H9 (cell line): ENCODE data around the gene ANXA4. TPM values are rescaled to one million over a fixed set of nuclear protein-coding genes. Genes with fewer than 3 reads are reported as not detected.
"Not testable (repeated sequence)": the region's sequence is repeated elsewhere in the genome, so short reads cannot be mapped to it uniquely, and the experiment has no call there.

ENCODE experiments used
- DNase-seq: peaks from one replicate; pipeline ENCODE4 v3.0.0-alpha.2; 2017
- H2AFZ ChIP-seq: one replicate; pipeline ENCODE4 v1.6.1; 2013; ENCODE audit warnings: mild to moderate bottlenecking, low read length, control low read depth, moderate library complexity
- H2AK5ac ChIP-seq: 2 replicates; pipeline ENCODE4 v1.6.1; 2013; ENCODE audit warnings: low read length, control low read depth, mixed read lengths; ENCODE audit not compliant: insufficient read length
- H2BK120ac ChIP-seq: one replicate; pipeline ENCODE4 v1.6.1; 2013; ENCODE audit warnings: low read depth, mild to moderate bottlenecking, low read length, control low read depth, inconsistent platforms; ENCODE audit not compliant: poor library complexity, severe bottlenecking
- H2BK12ac ChIP-seq: 2 replicates; pipeline ENCODE4 v1.6.1; 2013; ENCODE audit warnings: low read length, control low read depth, mixed read lengths, low read depth; ENCODE audit not compliant: insufficient read length
- H2BK15ac ChIP-seq: 2 replicates; pipeline ENCODE4 v1.6.1; 2013; ENCODE audit warnings: low read depth, low read length, control low read depth
- H2BK20ac ChIP-seq: one replicate; pipeline ENCODE4 v1.6.1; 2013; ENCODE audit warnings: low read depth, mild to moderate bottlenecking, low read length, control low read depth, inconsistent platforms; ENCODE audit not compliant: poor library complexity, severe bottlenecking
- H2BK5ac ChIP-seq: 2 replicates; pipeline ENCODE4 v1.6.1; 2013; ENCODE audit warnings: low read length, control low read depth, mixed read lengths; ENCODE audit not compliant: insufficient read length
- H3K14ac ChIP-seq: 2 replicates; pipeline ENCODE4 v1.6.1; 2013; ENCODE audit warnings: low read length, control low read depth; ENCODE audit not compliant: insufficient read depth
- H3K18ac ChIP-seq: 2 replicates; pipeline ENCODE4 v1.6.1; 2013; ENCODE audit warnings: low read depth, mild to moderate bottlenecking, mixed read lengths, low read length, control low read depth; ENCODE audit not compliant: insufficient read length
- H3K23ac ChIP-seq: 2 replicates; pipeline ENCODE4 v1.6.1; 2013; ENCODE audit warnings: low read length, control low read depth, mixed read lengths, low read depth; ENCODE audit not compliant: insufficient read length
- H3K23me2 ChIP-seq: 2 replicates; pipeline ENCODE4 v1.6.1; 2013; ENCODE audit warnings: low read depth, mild to moderate bottlenecking, mixed read lengths, low read length, control low read depth; ENCODE audit not compliant: insufficient read length, poor library complexity, severe bottlenecking
- H3K27ac ChIP-seq: 2 replicates; pipeline ENCODE4 v1.5.1; 2013; ENCODE audit warnings: low read length, control low read depth, mixed read lengths, low read depth; ENCODE audit not compliant: insufficient read length
- H3K27me3 ChIP-seq: 2 replicates; pipeline ENCODE4 v1.6.1; 2013; ENCODE audit warnings: low read length, control low read depth, inconsistent platforms; ENCODE audit not compliant: insufficient read depth
- H3K4ac ChIP-seq: 2 replicates; pipeline ENCODE4 v1.6.1; 2013; ENCODE audit warnings: low read depth, mild to moderate bottlenecking, control low read depth, inconsistent platforms, low read length, moderate library complexity
- H3K4me1 ChIP-seq: 2 replicates; pipeline ENCODE4 v1.6.1; 2013; ENCODE audit warnings: low read length, control low read depth, inconsistent platforms; ENCODE audit not compliant: insufficient read depth
- H3K4me2 ChIP-seq: 2 replicates; pipeline ENCODE4 v1.6.1; 2013; ENCODE audit warnings: low read length, control low read depth, mixed read lengths; ENCODE audit not compliant: insufficient read length, insufficient read depth
- H3K56ac ChIP-seq: 2 replicates; pipeline ENCODE4 v1.6.1; 2013; ENCODE audit warnings: low read depth, mild to moderate bottlenecking, mixed read lengths, low read length, control low read depth; ENCODE audit not compliant: insufficient read length
- H3K79me1 ChIP-seq: 2 replicates; pipeline ENCODE4 v1.6.1; 2013; ENCODE audit warnings: low read depth, mild to moderate bottlenecking, moderate library complexity, low read length, control low read depth, inconsistent platforms; ENCODE audit not compliant: insufficient read depth, poor library complexity, severe bottlenecking
- H3K79me2 ChIP-seq: 2 replicates; pipeline ENCODE4 v1.6.1; 2013; ENCODE audit warnings: low read length, control low read depth, inconsistent platforms; ENCODE audit not compliant: insufficient read depth
- H3K9ac ChIP-seq: 2 replicates; pipeline ENCODE4 v1.6.1; 2013; ENCODE audit warnings: low read length, control low read depth, mixed read lengths; ENCODE audit not compliant: insufficient read length; ENCODE audit errors: extremely low read depth
- H3K9me3 ChIP-seq: one replicate; pipeline ENCODE4 v1.6.1; 2013; ENCODE audit warnings: low read depth, low read length, inconsistent platforms; ENCODE audit not compliant: control insufficient read depth
- H3T11ph ChIP-seq: one replicate; pipeline ENCODE4 v1.6.1; 2013; ENCODE audit warnings: mild to moderate bottlenecking, low read length, control low read depth, inconsistent platforms
- H4K20me1 ChIP-seq: one replicate; pipeline ENCODE4 v1.6.1; 2013; ENCODE audit not compliant: control insufficient read depth, insufficient read length, insufficient read depth
- H4K5ac ChIP-seq: 2 replicates; pipeline ENCODE4 v1.6.1; 2013; ENCODE audit warnings: low read depth, mild to moderate bottlenecking, mixed read lengths, low read length, control low read depth; ENCODE audit not compliant: insufficient read length
- H4K8ac ChIP-seq: replicated peaks from 2 replicates; pipeline ENCODE4 v1.6.1; 2013; ENCODE audit warnings: low read length, control low read depth, mixed read lengths, low read depth; ENCODE audit not compliant: insufficient read length
- H4K91ac ChIP-seq: 2 replicates; pipeline ENCODE4 v1.6.1; 2013; ENCODE audit warnings: low read depth, mild to moderate bottlenecking, moderate library complexity, mixed read lengths, low read length, control low read depth; ENCODE audit not compliant: insufficient read length
- H3K27ac Mint-ChIP-seq, 3 experiments: 2 replicates in 2 of 3; 3 replicates in 1 of 3; pipeline ENCODE4 v1.8.0; 2020 to 2021; ENCODE audit warnings: mixed read lengths in 3 of 3, mild to moderate bottlenecking in 1 of 3, moderate library complexity in 1 of 3
- H3K27me3 Mint-ChIP-seq: 2 replicates; pipeline ENCODE4 v1.8.0; 2021; ENCODE audit warnings: low read depth, mild to moderate bottlenecking, moderate library complexity, mixed read lengths
- H3K36me3 Mint-ChIP-seq, 3 experiments: 2 replicates in 2 of 3; 3 replicates in 1 of 3; pipeline ENCODE4 v1.8.0; 2020 to 2021; ENCODE audit warnings: low read depth in 3 of 3, mixed read lengths in 3 of 3; ENCODE audit not compliant: insufficient read depth in 1 of 3
- H3K4me1 Mint-ChIP-seq, 2 experiments: 2 replicates each; pipeline ENCODE4 v1.8.0; 2020; ENCODE audit warnings: mixed read lengths in 2 of 2
- H3K4me3 Mint-ChIP-seq, 2 experiments: 2 replicates in 1 of 2; 3 replicates in 1 of 2; pipeline ENCODE4 v1.8.0; 2020 to 2021; ENCODE audit warnings: mild to moderate bottlenecking in 2 of 2, mixed read lengths in 2 of 2, moderate library complexity in 1 of 2
- H3K9me3 Mint-ChIP-seq, 2 experiments: 2 replicates in 1 of 2; 3 replicates in 1 of 2; pipeline ENCODE4 v1.8.0; 2020; ENCODE audit warnings: mild to moderate bottlenecking in 2 of 2, mixed read lengths in 2 of 2, moderate library complexity in 1 of 2
- WGBS: extraction: QIAGEN DNeasy Blood & Tissue Kit; methylation state at CpG from one replicate; pipeline ENCODE4 v1.1.7; 2013; ENCODE audit warnings: missing lambda C conversion rate, low lambda C conversion rate, mixed read lengths; ENCODE audit not compliant: insufficient read length; ENCODE audit errors: extremely low coverage; 5-methylcytosine and 5-hydroxymethylcytosine counted together
- total RNA-seq: library from RNA; stranded (reverse); gene quantifications from 2 replicates; pipeline ENCODE4 v1.2.1, GENCODE V29; 2021
- TF ChIP-seq, protein P1 (sequence below): fragments of 200-600 bp; sonication (generic); conservative IDR thresholded peaks from 3 replicates; pipeline ENCODE4 v1.8.0; 2021; ENCODE audit warnings: antibody characterized with exemption, mild to moderate bottlenecking

The ANXA4 gene
- total RNA-seq, 1 experiment from 2014 or later, result 14.4 TPM

- Histone ChIP-seq H2AFZ (no peak overlapping the region), H4K20me1 (no peaks in the 10 kb centered on the region), H3K79me1 (no peaks in the 10 kb centered on the region), H2BK12ac (no peak overlapping the region), H4K8ac (no peak overlapping the region), H3K27me3 (no peaks in the 10 kb centered on the region), H3K56ac (no peak overlapping the region), H2AK5ac (no peak overlapping the region), H2BK20ac (no peak overlapping the region), H3K23ac (no peak overlapping the region), H3K79me2 (no peaks in the 10 kb centered on the region), H2BK120ac (no peak overlapping the region), H3K4me1 (no peaks in the 10 kb centered on the region), H3K9ac (no peak overlapping the region), H4K5ac (no peak overlapping the region), H3K23me2 (no peaks in the 10 kb centered on the region), H3K4ac (no peak overlapping the region), H3K4me2 (no peak overlapping the region), H4K91ac (no peak overlapping the region), H3K14ac (no peak overlapping the region), H3K9me3 (no peaks in the 10 kb centered on the region), H2BK15ac (no peak overlapping the region), H3T11ph (no peak overlapping the region), H3K18ac (no peak overlapping the region), H3K27ac (no peak overlapping the region), H2BK5ac (no peak overlapping the region)
- H3K4me3 Mint-ChIP-seq, result no peak overlapping the region
- no peaks in the 10 kb centered on the region for H3K4me1 Mint-ChIP-seq
- 100% methylated on average over 2 of the region's 14 CpGs for WGBS
- no peak for DNase-seq
- H3K9me3 Mint-ChIP-seq, result no peaks in the 10 kb centered on the region
- no peak overlapping the region; a peak in 1 of 7 replicates for H3K27ac Mint-ChIP-seq
- H3K36me3 Mint-ChIP-seq, result no peaks in the 10 kb centered on the region
- H3K27me3 Mint-ChIP-seq, result no peaks in the 10 kb centered on the region
- TF ChIP-seq, protein P1, sequence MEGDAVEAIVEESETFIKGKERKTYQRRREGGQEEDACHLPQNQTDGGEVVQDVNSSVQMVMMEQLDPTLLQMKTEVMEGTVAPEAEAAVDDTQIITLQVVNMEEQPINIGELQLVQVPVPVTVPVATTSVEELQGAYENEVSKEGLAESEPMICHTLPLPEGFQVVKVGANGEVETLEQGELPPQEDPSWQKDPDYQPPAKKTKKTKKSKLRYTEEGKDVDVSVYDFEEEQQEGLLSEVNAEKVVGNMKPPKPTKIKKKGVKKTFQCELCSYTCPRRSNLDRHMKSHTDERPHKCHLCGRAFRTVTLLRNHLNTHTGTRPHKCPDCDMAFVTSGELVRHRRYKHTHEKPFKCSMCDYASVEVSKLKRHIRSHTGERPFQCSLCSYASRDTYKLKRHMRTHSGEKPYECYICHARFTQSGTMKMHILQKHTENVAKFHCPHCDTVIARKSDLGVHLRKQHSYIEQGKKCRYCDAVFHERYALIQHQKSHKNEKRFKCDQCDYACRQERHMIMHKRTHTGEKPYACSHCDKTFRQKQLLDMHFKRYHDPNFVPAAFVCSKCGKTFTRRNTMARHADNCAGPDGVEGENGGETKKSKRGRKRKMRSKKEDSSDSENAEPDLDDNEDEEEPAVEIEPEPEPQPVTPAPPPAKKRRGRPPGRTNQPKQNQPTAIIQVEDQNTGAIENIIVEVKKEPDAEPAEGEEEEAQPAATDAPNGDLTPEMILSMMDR, result no peak
Observed at GRCh38 chr2:69762513-69763494, 20.9 kb downstream of the ANXA4 start.

DNA sequence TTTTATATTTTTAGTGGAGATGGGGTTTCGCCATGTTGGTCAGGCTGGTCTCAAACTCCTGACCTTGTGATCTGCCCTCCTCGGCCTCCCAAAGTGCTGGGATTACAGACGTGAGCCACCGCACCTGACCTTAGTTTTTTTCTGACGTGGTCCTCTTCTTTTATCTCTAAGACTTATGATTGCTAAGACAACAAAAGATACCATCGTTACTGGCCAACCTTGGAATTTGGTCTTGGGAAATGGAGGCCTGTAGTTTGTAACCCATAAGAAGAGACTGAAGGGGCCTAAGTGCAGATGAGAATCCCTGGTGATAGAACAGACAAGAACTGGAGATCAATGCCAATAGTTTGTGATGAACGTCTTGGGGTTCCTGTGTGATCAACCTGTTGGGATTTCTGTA is 21.9 kb downstream of the ANXA4 start:
- H2BK5ac ChIP-seq, H3K79me2 ChIP-seq, H3K4me1 ChIP-seq, H3K4me2 ChIP-seq, H4K91ac ChIP-seq, H3K9me3 Mint-ChIP-seq, H3K9ac ChIP-seq, H4K8ac ChIP-seq, H3K36me3 Mint-ChIP-seq, H3K23ac ChIP-seq, H3K27ac ChIP-seq, H3K27me3 ChIP-seq, H3K56ac ChIP-seq, H3K4me3 Mint-ChIP-seq, H2BK15ac ChIP-seq, H3K4me1 Mint-ChIP-seq, H2BK20ac ChIP-seq, H3K4ac ChIP-seq, H4K20me1 ChIP-seq, H3K27me3 Mint-ChIP-seq, H3K27ac Mint-ChIP-seq, H2BK12ac ChIP-seq, H3K79me1 ChIP-seq, DNase-seq, H3K23me2 ChIP-seq, H4K5ac ChIP-seq, H2AK5ac ChIP-seq, H3T11ph ChIP-seq, H2AFZ ChIP-seq, H2BK120ac ChIP-seq, H3K9me3 ChIP-seq, H3K18ac ChIP-seq, H3K14ac ChIP-seq: not testable (repeated sequence)
- WGBS, result no CpG with 5 or more reads among the region's 7 CpGs
